Transverse colon (tissue), 4 donors: ENCODE results near the gene ZBTB40. TPM values are rescaled to one million over a fixed set of nuclear protein-coding genes. Genes with fewer than 3 reads are reported as not detected.

ENCODE experiments used
- DNase-seq: peaks from one replicate; pipeline ENCODE4 v3.0.0-alpha.2; 2019
- H3K27ac ChIP-seq, 4 donors: fragments of 200-600 bp; sonication (generic); 2 replicates each; pipeline ENCODE4 v1.5.1; 2016 to 2018; ENCODE audit warnings: inconsistent platforms in 4 of 4
- H3K27me3 ChIP-seq: fragments of 200-600 bp; sonication (generic); 2 replicates; pipeline ENCODE4 v1.5.1; 2017; ENCODE audit warnings: inconsistent platforms
- H3K36me3 ChIP-seq, 4 donors: fragments of 200-600 bp; sonication (generic); 2 replicates each; pipeline ENCODE4 v1.5.1; 2017 to 2019; ENCODE audit warnings: inconsistent platforms in 4 of 4
- H3K4me1 ChIP-seq, 4 donors: fragments of 200-600 bp; sonication (generic); 2 replicates each; pipeline ENCODE4 v1.5.1; 2017 to 2020; ENCODE audit warnings: inconsistent platforms in 4 of 4
- H3K4me3 ChIP-seq, 4 donors: fragments of 200-600 bp; sonication (generic); 1 replicate in 1 of 4; 2 replicates in 3 of 4; pipeline versions ENCODE4 v1.5.1 to v1.6.1; 2017 to 2019; ENCODE audit warnings: inconsistent platforms in 4 of 4
- H3K9me3 ChIP-seq, 2 donors: fragments of 200-600 bp; sonication (generic); 2 replicates each; pipeline ENCODE4 v1.5.1; 2017 to 2019; ENCODE audit warnings: inconsistent platforms in 2 of 2
- CTCF ChIP-seq, 5 experiments: fragments of 200-600 bp in 3 of 5; fragments of 450-650 bp in 2 of 5; sonication (generic) in 3 of 5; IDR thresholded peaks; 1 replicate in 2 of 5; 2 replicates in 3 of 5; pipeline ENCODE4 v1.5.1; 2016 to 2017; ENCODE audit warnings: antibody characterized with exemption in 5 of 5, inconsistent platforms in 3 of 5, mild to moderate bottlenecking in 2 of 5, moderate library complexity in 1 of 5
- EP300 ChIP-seq: sonication (generic); formaldehyde crosslinking; IDR thresholded peaks from one replicate; pipeline ENCODE4 v1.6.1; 2017; ENCODE audit warnings: antibody characterized with exemption, low read depth
- POLR2A ChIP-seq: fragments of 450-650 bp; IDR thresholded peaks from one replicate; pipeline ENCODE4 v1.6.1; 2016; ENCODE audit warnings: antibody characterized with exemption, mild to moderate bottlenecking, moderate library complexity
- POLR2AphosphoS5 ChIP-seq, 3 donors: sonication (generic); formaldehyde crosslinking; IDR thresholded peaks; one replicate each; pipeline ENCODE4 v1.6.1; 2016; ENCODE audit warnings: antibody characterized with exemption in 3 of 3
- WGBS, 2 donors: methylation state at CpG; one replicate each; pipeline ENCODE4 v1.1.5; 2018; ENCODE audit warnings: low coverage in 1 of 2; 5-methylcytosine and 5-hydroxymethylcytosine counted together
- in situ Hi-C, 4 donors: fragments of 200-750 bp; cut with MboI; loops; one replicate each; pipeline versions ENCODE4 v1.15.0 to v1.15.1; 2017; ENCODE audit warnings: low sequenced_read_pairs in 3 of 4, low pct_ligation_motif_present in 1 of 4, low pct_unique_long_range_greater_than_20kb in 1 of 4
- intact Hi-C: fragments of 100-400 bp; cut with DNase I; formaldehyde crosslinking; loops from one replicate; pipeline ENCODE4 v1.15.1; 2023; ENCODE audit warnings: low total_unique reads
- total RNA-seq, 4 donors: library from RNA; depleted of rRNA; stranded (reverse); fragments of >200 nt; gene quantifications; one replicate each; pipeline ENCODE4 v1.1.0, GENCODE V29; 2016

ZBTB40 gene
- 10 to 100 TPM; 17.7 to 30.3 (median 21.1) TPM for total RNA-seq

- 1% methylated on average over 44 of the region's 68 CpGs; no CpG with 5 or more reads in 1 of the 2 donors for WGBS, 2 donors
- peaks cover 0 to 21% (median 12%) of the 10 kb centered on the region in 4 donors for H3K4me1 ChIP-seq
- H3K27ac ChIP-seq: peak within 1 kb of the TSS; percentile 95 to 98 (median 96)
- H3K9me3 ChIP-seq: no peaks in the 10 kb centered on the region
- no peaks in the 10 kb centered on the region for H3K36me3 ChIP-seq
- intact Hi-C loops: no loop called here
- in situ Hi-C loops: no loop called here
- peak; percentile 96 for DNase-seq
- H3K4me3 ChIP-seq: peak within 1 kb of the TSS; percentile 68 to 99 (median 89)
- peak in 1 of 5 experiments; percentile 4 for TF ChIP-seq CTCF (IDR thresholded peaks at IDR 0.05)
- TF ChIP-seq EP300: no peak
- peak; percentile 59 for TF ChIP-seq POLR2A
- peak; percentile 74 to 91 (median 88) for TF ChIP-seq POLR2AphosphoS5 (IDR thresholded peaks at IDR 0.05)
- no peaks in the 10 kb centered on the region for H3K27me3 ChIP-seq
Observed at GRCh38 chr1:22451702-22452480, at the start of gene ZBTB40. Gene ZBTB40 (plus strand): TSS chr1:22451851. CDS start chr1:22489949, 38,098 bp downstream.

GRCh38 chr1:22402356-22403053 is 49.1 kb upstream of the ZBTB40 start:
- H3K36me3 ChIP-seq: no peaks in the 10 kb centered on the region

GRCh38 chr1:22404486-22404885 is 47.2 kb upstream of the ZBTB40 start:
- 73% methylated on average over 5 of the region's 5 CpGs; no CpG with 5 or more reads in 1 of the 2 donors for WGBS, 2 donors
- TF ChIP-seq POLR2AphosphoS5 (IDR thresholded peaks at IDR 0.05) (no peak), CTCF (IDR thresholded peaks at IDR 0.05) (no peak), EP300 (no peak), POLR2A (no peak)
- in situ Hi-C loops (loop anchor here in 2 of 4 donors (25.0 kb wide), 2 partner anchors 267 to 533 kb away; partner anchors contain the start of gene WNT4 (in 2 of the 2)), intact Hi-C loops (no loop called here)
- no peaks in the 10 kb centered on the region for H3K36me3 ChIP-seq
- H3K9me3 ChIP-seq: no peaks in the 10 kb centered on the region
- no peak overlapping the region for H3K4me3 ChIP-seq
- H3K27me3 ChIP-seq: peaks cover 41% of the 10 kb centered on the region
- H3K4me1 ChIP-seq: no peaks in the 10 kb centered on the region
- H3K27ac ChIP-seq: no peak overlapping the region
- no peak for DNase-seq

More at GRCh38 chr1:22402356-22403053, 49.1 kb upstream of the ZBTB40 start:
- TF ChIP-seq CTCF (IDR thresholded peaks at IDR 0.05) (no peak), POLR2A (no peak), EP300 (no peak), POLR2AphosphoS5 (IDR thresholded peaks at IDR 0.05) (no peak)
- no peak overlapping the region for H3K27ac ChIP-seq
- H3K27me3 ChIP-seq: peaks cover 54% of the 10 kb centered on the region
- no peaks in the 10 kb centered on the region for H3K9me3 ChIP-seq
- WGBS, 2 donors: 69 to 93% methylated on average over 3 to 12 of the region's 12 CpGs
- DNase-seq: no peak
- in situ Hi-C loops (loop anchor here in 2 of 4 donors (25.0 kb wide), 2 partner anchors 265 to 535 kb away; partner anchors contain the start of gene WNT4 (in 2 of the 2)), intact Hi-C loops (no loop called here)
- no peaks in the 10 kb centered on the region for H3K4me1 ChIP-seq
- H3K4me3 ChIP-seq: no peak overlapping the region
